H1 (cell line): ENCODE measurements around the gene CTSA. TPM values are rescaled to one million over a fixed set of nuclear protein-coding genes. Genes with fewer than 3 reads are reported as not detected.

Source experiments
- CTCF ChIA-PET: fragments of 300-600 bp; sonication (Branson Sonifier 250); formaldehyde crosslinking; loops from one replicate; lab custom pipeline; 2021; ENCODE audit not compliant: partially characterized antibody; lab: Charles Lee
- POLR2A ChIA-PET: fragments of 300-600 bp; sonication (Branson Sonifier 250); formaldehyde crosslinking; loops from one replicate; lab custom pipeline; 2021; ENCODE audit warnings: inconsistent platforms; ENCODE audit not compliant: partially characterized antibody; lab: Charles Lee
- DNase-seq, 2 experiments: peaks; one replicate each; pipeline versions ENCODE4 v3.0.0 to v3.0.0-alpha.2; 2010 to 2022; ENCODE audit warnings: low spot score in 2 of 2, low read depth in 1 of 2, mixed read lengths in 1 of 2
- FAIRE-seq: peaks from 2 replicates; lab custom pipeline; 2011; peaks lifted over from hg19 to GRCh38; lab: Jason Lieb, UNC
- H2AFZ ChIP-seq: 2 replicates; pipeline ENCODE4 v1.8.1; 2012; ENCODE audit warnings: low read length, inconsistent platforms
- H2AK5ac ChIP-seq: 2 replicates; pipeline ENCODE4 v1.6.1; 2013; ENCODE audit warnings: low read depth, low read length
- H2BK120ac ChIP-seq: replicated peaks from 2 replicates; pipeline ENCODE3; 2013; ENCODE audit warnings: low read depth, low read length, inconsistent platforms
- H2BK12ac ChIP-seq: 2 replicates; pipeline ENCODE4 v1.6.1; 2013; ENCODE audit warnings: low read depth, low read length
- H2BK15ac ChIP-seq: 2 replicates; pipeline ENCODE4 v1.6.1; 2013; ENCODE audit warnings: low read length
- H2BK20ac ChIP-seq: 2 replicates; pipeline ENCODE4 v1.6.1; 2013; ENCODE audit warnings: low read length
- H2BK5ac ChIP-seq: 2 replicates; pipeline ENCODE4 v1.6.1; 2013; ENCODE audit warnings: low read depth, low read length
- H3K14ac ChIP-seq: 2 replicates; pipeline ENCODE4 v1.6.1; 2013; ENCODE audit warnings: inconsistent platforms; ENCODE audit not compliant: insufficient read length
- H3K18ac ChIP-seq: 2 replicates; pipeline ENCODE4 v1.6.1; 2013; ENCODE audit warnings: low read length; ENCODE audit errors: extremely low read depth
- H3K23ac ChIP-seq: 2 replicates; pipeline ENCODE4 v1.6.1; 2013; ENCODE audit warnings: inconsistent platforms; ENCODE audit not compliant: insufficient read length
- H3K23me2 ChIP-seq: 2 replicates; pipeline ENCODE4 v1.6.1; 2013; ENCODE audit warnings: low read depth, low read length
- H3K27ac ChIP-seq: 2 replicates; pipeline ENCODE4 v1.6.1; 2011; ENCODE audit warnings: low read depth, low read length, inconsistent platforms
- H3K27me3 ChIP-seq, 4 experiments: replicated peaks in 1 of 4; 1 replicate in 1 of 4; 2 replicates in 3 of 4; pipeline versions ENCODE4 v1.6.1 to v1.8.1; 2011 to 2013; ENCODE audit warnings: low read length in 3 of 4, mild to moderate bottlenecking in 3 of 4, inconsistent platforms in 2 of 4, mixed read lengths in 2 of 4, moderate library complexity in 1 of 4; ENCODE audit not compliant: control insufficient read depth in 3 of 4, insufficient read depth in 3 of 4; ENCODE audit errors: extremely low read depth in 1 of 4
- H3K36me3 ChIP-seq, 4 experiments: 2 replicates each; pipeline versions ENCODE4 v1.6.1 to v1.8.1; 2011 to 2013; ENCODE audit warnings: mild to moderate bottlenecking in 4 of 4, low read length in 3 of 4, moderate library complexity in 2 of 4, control low read depth in 1 of 4, inconsistent platforms in 1 of 4; ENCODE audit not compliant: insufficient read depth in 4 of 4, control insufficient read depth in 2 of 4
- H3K4ac ChIP-seq: replicated peaks from 2 replicates; pipeline ENCODE3; 2013; ENCODE audit warnings: low read length, low read depth, mixed read lengths, inconsistent platforms; ENCODE audit not compliant: insufficient read length
- H3K4me1 ChIP-seq, 4 experiments: replicated peaks in 1 of 4; 1 replicate in 1 of 4; 2 replicates in 3 of 4; pipeline versions ENCODE4 v1.6.1 to v1.8.1; 2011 to 2013; ENCODE audit warnings: low read length in 3 of 4, inconsistent platforms in 2 of 4, mixed read lengths in 1 of 4; ENCODE audit not compliant: insufficient read depth in 4 of 4, control insufficient read depth in 3 of 4
- H3K4me2 ChIP-seq, 2 experiments: 2 replicates each; pipeline versions ENCODE4 v1.6.1 to v1.8.1; 2011 to 2013; ENCODE audit warnings: low read depth in 2 of 2, low read length in 2 of 2, control low read depth in 1 of 2, inconsistent platforms in 1 of 2, mild to moderate bottlenecking in 1 of 2; ENCODE audit not compliant: insufficient read depth in 1 of 2
- H3K4me3 ChIP-seq, 4 experiments: fragments of 200-600, 300-600 bp in 1 of 4; sonication (generic), shearing (Covaris generic), sonication (Bioruptor Twin) in 1 of 4; 2 replicates each; pipeline versions ENCODE4 v1.5.1 to v1.8.1; 2011 to 2016; ENCODE audit warnings: low read length in 4 of 4, low read depth in 3 of 4, control low read depth in 2 of 4, inconsistent platforms in 2 of 4, mild to moderate bottlenecking in 2 of 4, mixed read lengths in 1 of 4, moderate library complexity in 1 of 4; ENCODE audit not compliant: insufficient read depth in 2 of 4; ENCODE audit errors: extremely low read depth in 1 of 4
- H3K56ac ChIP-seq: replicated peaks from 2 replicates; pipeline ENCODE3; 2013; ENCODE audit warnings: low read depth, mild to moderate bottlenecking, mixed read lengths, low read length, inconsistent platforms; ENCODE audit not compliant: insufficient read length
- H3K79me1 ChIP-seq: 2 replicates; pipeline ENCODE4 v1.6.1; 2013; ENCODE audit warnings: low read depth, low read length, control low read depth
- H3K79me2 ChIP-seq, 2 experiments: 2 replicates each; pipeline versions ENCODE4 v1.6.1 to v1.8.1; 2012 to 2013; ENCODE audit warnings: low read length in 2 of 2, mild to moderate bottlenecking in 2 of 2, inconsistent platforms in 1 of 2; ENCODE audit not compliant: insufficient read depth in 2 of 2, control insufficient read depth in 1 of 2
- H3K9ac ChIP-seq, 4 experiments: replicated peaks in 1 of 4; 1 replicate in 1 of 4; 2 replicates in 3 of 4; pipeline versions ENCODE4 v1.6.1 to v1.8.1; 2011 to 2013; ENCODE audit warnings: low read depth in 3 of 4, low read length in 3 of 4, control low read depth in 2 of 4, mild to moderate bottlenecking in 2 of 4, moderate library complexity in 2 of 4, inconsistent platforms in 1 of 4; ENCODE audit errors: extremely low read depth in 1 of 4
- H3K9me3 ChIP-seq, 2 experiments: 2 replicates each; pipeline versions ENCODE4 v1.6.1 to v1.8.1; 2012 to 2013; ENCODE audit warnings: mild to moderate bottlenecking in 2 of 2, moderate library complexity in 2 of 2, control low read depth in 1 of 2, inconsistent platforms in 1 of 2, low read depth in 1 of 2, low read length in 1 of 2, mixed read lengths in 1 of 2; ENCODE audit not compliant: insufficient read depth in 2 of 2
- H4K20me1 ChIP-seq, 2 experiments: replicated peaks in 1 of 2; 2 replicates each; pipeline versions ENCODE3 to v1.8.1; 2011 to 2013; ENCODE audit warnings: inconsistent platforms in 2 of 2, low read length in 2 of 2, mild to moderate bottlenecking in 1 of 2; ENCODE audit not compliant: insufficient read depth in 2 of 2, control insufficient read depth in 1 of 2
- H4K5ac ChIP-seq: 2 replicates; pipeline ENCODE4 v1.6.1; 2013; ENCODE audit warnings: low read length, low read depth, mixed read lengths, inconsistent platforms; ENCODE audit not compliant: insufficient read length
- H4K8ac ChIP-seq: 2 replicates; pipeline ENCODE4 v1.8.0; 2013; ENCODE audit warnings: mild to moderate bottlenecking, moderate library complexity, low read length, inconsistent platforms; ENCODE audit not compliant: insufficient read depth; ENCODE audit errors: extremely low read depth
- H4K91ac ChIP-seq: replicated peaks from 2 replicates; pipeline ENCODE3; 2013; ENCODE audit warnings: low read length, mixed read lengths, inconsistent platforms; ENCODE audit not compliant: insufficient read length
- CHD2 ChIP-seq: IDR thresholded peaks from 2 replicates; pipeline ENCODE4 v1.6.1; 2012; ENCODE audit warnings: low read length, improper control_type of control experiment
- EGR1 ChIP-seq: IDR thresholded peaks from 2 replicates; pipeline ENCODE4 v1.6.1; 2011; ENCODE audit warnings: low read depth, low read length, borderline replicate concordance
- RBBP5 ChIP-seq: IDR thresholded peaks from 2 replicates; pipeline ENCODE4 v1.7.1; 2012; ENCODE audit warnings: low read depth, mild to moderate bottlenecking, inconsistent platforms, low read length, moderate library complexity, borderline replicate concordance
- SIN3A ChIP-seq, 2 experiments: IDR thresholded peaks in 1 of 2; conservative IDR thresholded peaks in 1 of 2; 2 replicates each; pipeline ENCODE4 v1.6.1; 2011 to 2012; ENCODE audit warnings: low read length in 2 of 2, improper control_type of control experiment in 1 of 2, low read depth in 1 of 2, mild to moderate bottlenecking in 1 of 2
- WGBS, 2 experiments: shearing (Covaris generic) in 1 of 2; methylation state at CpG; one replicate each; pipeline versions ENCODE4 v1.1.6 to v1.1.7; 2013 to 2015; ENCODE audit warnings: low lambda C conversion rate in 2 of 2, mixed read lengths in 2 of 2, inconsistent platforms in 1 of 2, low coverage in 1 of 2, missing lambda C conversion rate in 1 of 2; ENCODE audit not compliant: insufficient replicate concordance in 2 of 2, insufficient coverage in 1 of 2, insufficient read length in 1 of 2; ENCODE audit errors: extremely low coverage in 1 of 2, missing lambda C conversion rate in 1 of 2; 5-methylcytosine and 5-hydroxymethylcytosine counted together
- polyA plus RNA-seq, 7 experiments: library from polyadenylated mRNA; depleted of rRNA in 3 of 7; stranded (reverse) in 5 of 7; unstranded in 2 of 7; fragments of >200 nt in 5 of 7; fragments of 200-250 nt in 2 of 7; gene quantifications; 1 replicate in 5 of 7; 2 replicates in 1 of 7; 4 replicates in 1 of 7; pipeline versions ENCODE4 v1.2.1 to v1.2.3, GENCODE V29; 2011 to 2013; ENCODE audit warnings: missing spikeins in 2 of 7, mixed read lengths in 2 of 7
- total RNA-seq: library from RNA; stranded (reverse); fragmentation: NEBNext Ultra II Directional; extraction: Animal tissue kit (Norgen Biotek cat#: 25700); gene quantifications from 2 replicates; pipeline ENCODE4 v1.2.1, GENCODE V29; 2021

CTSA gene
- total and polyA plus RNA-seq, 2 of the 8 experiments (the other 6 are each of a cell fraction or from before 2014, with no cell fraction given): 49.7 to 74.0 TPM

- TF ChIP-seq EGR1 (no peak), RBBP5 (no peak), SIN3A (conservative IDR thresholded peaks at IDR 0.05 in 1 of 2, IDR thresholded peaks at IDR 0.05 in 1 of 2; ENCODE audit: low read depth in 1 of 2, low read length in 2 of 2) (no peak), CHD2 (no peak)
Measured at GRCh38 chr20:45897692-45898091, 6.6 kb downstream of the CTSA start.

More at GRCh38 chr20:45897692-45898091, 6.6 kb downstream of the CTSA start:
- Histone ChIP-seq H3K23ac (no peak overlapping the region), H3K27me3 (no peaks in the 10 kb centered on the region), H4K91ac (no peak overlapping the region), H3K4me1 (no peaks in the 10 kb centered on the region), H3K9me3 (no peaks in the 10 kb centered on the region), H3K4me2 (no peak overlapping the region), H4K5ac (no peak overlapping the region), H3K23me2 (no peaks in the 10 kb centered on the region), H3K4ac (no peak overlapping the region), H3K79me2 (no peaks in the 10 kb centered on the region), H3K4me3 (no peak overlapping the region), H4K8ac (no peak overlapping the region), H3K27ac (no peak overlapping the region), H3K36me3 (peaks cover 15 to 49% (median 45%) of the 10 kb centered on the region in 4 experiments), H3K79me1 (no peaks in the 10 kb centered on the region), H2BK120ac (no peak overlapping the region), H4K20me1 (peaks cover 0 to 14% of the 10 kb centered on the region in 2 experiments), H2AFZ (no peak overlapping the region), H2AK5ac (no peak overlapping the region), H2BK15ac (no peak overlapping the region), H3K18ac (no peak overlapping the region), H3K56ac (no peak overlapping the region), H2BK5ac (no peak overlapping the region), H3K9ac (no peak overlapping the region), H2BK12ac (no peak overlapping the region), H2BK20ac (no peak overlapping the region), H3K14ac (no peak overlapping the region)
- POLR2A ChIA-PET: interaction anchor here (1.0 to 11.2 kb wide), 12 partner anchors 6 to 73 kb away, joined by 3 to 172 read pairs (median 6); partner anchors contain the start of genes CTSA, NEURL2, PCIF1 and PLTP
- FAIRE-seq (no peak), DNase-seq (no peak)
- WGBS, 2 experiments: 96% methylated on average over 5 of the region's 7 CpGs; no CpG with 5 or more reads in 1 of the 2 experiments
- CTCF ChIA-PET: interaction anchor here (0.8 to 1.3 kb wide), 2 partner anchors 17 to 73 kb away, joined by 3 to 4 read pairs; partner anchors contain the start of gene ZSWIM1
